Mesothelial cell of epicardium (in vitro differentiated cells): ENCODE results near the gene KLHL29. TPM values are rescaled to one million over a fixed set of nuclear protein-coding genes. Genes with fewer than 3 reads are reported as not detected.

Source experiments
- DNase-seq, 2 experiments: peaks; one replicate each; pipeline ENCODE4 v3.0.0; 2021; ENCODE audit warnings: low spot score in 2 of 2; ENCODE audit not compliant: unreplicated experiment in 2 of 2
- H3K27ac Mint-ChIP-seq: 2 replicates; pipeline ENCODE4 v1.8.0; 2021; ENCODE audit warnings: mixed read lengths
- H3K27me3 Mint-ChIP-seq: 2 replicates; pipeline ENCODE4 v1.8.0; 2021; ENCODE audit warnings: low read depth, mixed read lengths
- H3K36me3 Mint-ChIP-seq: 2 replicates; pipeline ENCODE4 v1.8.0; 2021; ENCODE audit warnings: mixed read lengths
- H3K4me1 Mint-ChIP-seq: 2 replicates; pipeline ENCODE4 v1.8.0; 2021; ENCODE audit warnings: mixed read lengths
- H3K4me3 Mint-ChIP-seq: 2 replicates; pipeline ENCODE4 v1.8.0; 2021; ENCODE audit warnings: mild to moderate bottlenecking, moderate library complexity, mixed read lengths
- H3K9me3 Mint-ChIP-seq: 2 replicates; pipeline ENCODE4 v1.8.0; 2021; ENCODE audit warnings: mixed read lengths
- CTCF ChIP-seq: fragments of 200-600 bp; sonication (generic); IDR thresholded peaks from one replicate; pipeline ENCODE4 v1.5.0; 2021; ENCODE audit warnings: antibody characterized with exemption; ENCODE audit not compliant: unreplicated experiment
- total RNA-seq: library from RNA; stranded (reverse); gene quantifications from 3 replicates; pipeline ENCODE4 v1.2.1, GENCODE V29; 2021

Gene KLHL29
- total RNA-seq, 1 donor from 2014 or later: 28.3 TPM

GRCh38 chr2:23699580-23699925 is 314.6 kb downstream of the KLHL29 start:
- peaks cover 35% of the 10 kb centered on the region for H3K36me3 Mint-ChIP-seq
- DNase-seq: no peak
- H3K9me3 Mint-ChIP-seq: peaks cover 10% of the 10 kb centered on the region
- peak overlapping the region; percentile 35 for H3K27ac Mint-ChIP-seq
- no peaks in the 10 kb centered on the region for H3K27me3 Mint-ChIP-seq
- H3K4me1 Mint-ChIP-seq: peaks cover 6% of the 10 kb centered on the region
- no peak for TF ChIP-seq CTCF
- H3K4me3 Mint-ChIP-seq: no peak overlapping the region

DNA sequence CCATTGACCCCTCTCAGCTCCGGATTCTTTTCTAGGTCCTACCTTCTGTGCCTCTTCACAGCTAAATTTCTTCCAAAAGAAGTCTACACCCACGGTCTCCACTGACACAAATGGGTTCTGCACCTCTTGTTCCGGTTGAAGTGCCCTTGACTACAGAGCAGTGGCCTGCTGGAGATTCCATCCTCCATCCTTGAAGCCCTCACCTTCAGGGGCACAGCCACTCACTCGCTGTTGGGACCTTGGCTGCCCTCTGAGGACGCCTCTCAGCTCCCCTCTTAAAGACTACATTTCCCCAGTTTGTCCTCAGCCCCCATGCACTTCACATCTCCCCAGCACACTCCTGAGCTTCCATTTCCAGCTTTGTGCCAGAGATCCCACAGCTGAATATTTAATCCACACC is 315.6 kb downstream of the KLHL29 start:
- no peak overlapping the region for H3K27ac Mint-ChIP-seq
- DNase-seq: no peak

GRCh38 chr2:23703037-23703582 is 318.1 kb downstream of the KLHL29 start:
- H3K27me3 Mint-ChIP-seq: no peaks in the 10 kb centered on the region
- no peak for TF ChIP-seq CTCF
- peaks cover 15% of the 10 kb centered on the region for H3K4me1 Mint-ChIP-seq
- H3K27ac Mint-ChIP-seq: no peak overlapping the region
- peaks cover 49% of the 10 kb centered on the region for H3K36me3 Mint-ChIP-seq
- DNase-seq: no peak
- peaks cover 10% of the 10 kb centered on the region for H3K9me3 Mint-ChIP-seq
- H3K4me3 Mint-ChIP-seq: no peak overlapping the region

More for the DNA sequence above, 315.6 kb downstream of the KLHL29 start:
- no peak overlapping the region for H3K4me3 Mint-ChIP-seq
- H3K9me3 Mint-ChIP-seq: peaks cover 10% of the 10 kb centered on the region
- H3K4me1 Mint-ChIP-seq: peaks cover 6% of the 10 kb centered on the region
- no peak for TF ChIP-seq CTCF
- peaks cover 36% of the 10 kb centered on the region for H3K36me3 Mint-ChIP-seq
- no peaks in the 10 kb centered on the region for H3K27me3 Mint-ChIP-seq

GRCh38 chr2:23703583-23704385 is 318.8 kb downstream of the KLHL29 start:
- H3K9me3 Mint-ChIP-seq: peaks cover 10% of the 10 kb centered on the region
- H3K27ac Mint-ChIP-seq: no peak overlapping the region
- no peaks in the 10 kb centered on the region for H3K27me3 Mint-ChIP-seq
- no peak for DNase-seq
- peaks cover 51% of the 10 kb centered on the region for H3K36me3 Mint-ChIP-seq
- peaks cover 15% of the 10 kb centered on the region for H3K4me1 Mint-ChIP-seq
- H3K4me3 Mint-ChIP-seq: no peak overlapping the region
- no peak for TF ChIP-seq CTCF

- Mint-ChIP-seq H3K9me3 (no peaks in the 10 kb centered on the region), H3K27ac (no peak overlapping the region), H3K4me1 (peaks cover 9% of the 10 kb centered on the region), H3K4me3 (no peak overlapping the region), H3K27me3 (no peaks in the 10 kb centered on the region), H3K36me3 (peaks cover 40% of the 10 kb centered on the region)
- TF ChIP-seq CTCF: no peak
- DNase-seq: no peak
Measured at GRCh38 chr2:23705771-23706612, 321.0 kb downstream of the KLHL29 start.
